Muscle layer of duodenum (tissue), 2 donors: ENCODE data around the gene MRPL19.
"Not testable (repeated sequence)": the region's sequence is repeated elsewhere in the genome, so short reads cannot be mapped to it uniquely, and the experiment has no call there.

Experiments used
- H3K27ac ChIP-seq: one replicate; pipeline ENCODE4 v1.7.0; 2013; ENCODE audit warnings: mild to moderate bottlenecking, low read length
- H3K27me3 ChIP-seq: one replicate; pipeline ENCODE4 v1.7.0; 2013; ENCODE audit warnings: low read depth, mild to moderate bottlenecking, control low read depth, low read length
- H3K36me3 ChIP-seq, 2 donors: one replicate each; pipeline ENCODE4 v1.7.0; 2013; ENCODE audit warnings: low read length in 2 of 2, control low read depth in 1 of 2, mild to moderate bottlenecking in 1 of 2; ENCODE audit not compliant: insufficient read depth in 2 of 2, control insufficient read depth in 1 of 2
- H3K4me1 ChIP-seq, 2 donors: one replicate each; pipeline ENCODE4 v1.7.0; 2013; ENCODE audit warnings: low read length in 2 of 2, mild to moderate bottlenecking in 2 of 2, control low read depth in 1 of 2, moderate library complexity in 1 of 2; ENCODE audit not compliant: insufficient read depth in 2 of 2, control insufficient read depth in 1 of 2
- H3K4me3 ChIP-seq, 2 donors: one replicate each; pipeline ENCODE4 v1.7.0; 2013; ENCODE audit warnings: low read length in 2 of 2, low read depth in 1 of 2, mild to moderate bottlenecking in 1 of 2
- H3K9me3 ChIP-seq, 2 donors: one replicate each; pipeline ENCODE4 v1.7.0; 2013; ENCODE audit warnings: low read length in 2 of 2, control low read depth in 1 of 2, mild to moderate bottlenecking in 1 of 2; ENCODE audit not compliant: control insufficient read depth in 1 of 2
- donor health status: healthy.

MRPL19 gene

DNA sequence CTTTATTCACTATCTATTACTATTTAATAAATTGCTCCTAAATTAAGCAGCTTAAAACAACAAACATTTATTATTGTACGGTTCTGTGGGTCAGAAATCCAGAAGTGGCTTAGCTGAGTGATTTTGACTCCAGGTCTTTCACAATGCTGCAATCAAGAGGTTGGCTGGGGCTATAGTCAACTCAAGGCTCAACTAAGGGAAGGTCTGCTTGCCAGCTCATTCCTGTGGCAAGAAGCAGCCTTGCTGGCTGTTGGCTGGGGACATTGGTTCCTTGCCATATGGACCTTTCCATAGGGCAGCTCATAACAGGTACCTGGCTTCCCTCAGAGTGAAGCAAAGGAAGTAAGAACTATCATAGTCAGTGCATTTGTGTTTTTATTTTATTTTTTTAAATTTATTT is 5.0 kb upstream of the MRPL19 start:
- Histone ChIP-seq H3K27ac (no peak overlapping the region), H3K27me3 (no peaks in the 10 kb centered on the region), H3K9me3 (no peaks in the 10 kb centered on the region), H3K36me3 (no peaks in the 10 kb centered on the region), H3K4me3 (no peak overlapping the region), H3K4me1 (peaks cover 0 to 6% of the 10 kb centered on the region in 2 donors)

DNA sequence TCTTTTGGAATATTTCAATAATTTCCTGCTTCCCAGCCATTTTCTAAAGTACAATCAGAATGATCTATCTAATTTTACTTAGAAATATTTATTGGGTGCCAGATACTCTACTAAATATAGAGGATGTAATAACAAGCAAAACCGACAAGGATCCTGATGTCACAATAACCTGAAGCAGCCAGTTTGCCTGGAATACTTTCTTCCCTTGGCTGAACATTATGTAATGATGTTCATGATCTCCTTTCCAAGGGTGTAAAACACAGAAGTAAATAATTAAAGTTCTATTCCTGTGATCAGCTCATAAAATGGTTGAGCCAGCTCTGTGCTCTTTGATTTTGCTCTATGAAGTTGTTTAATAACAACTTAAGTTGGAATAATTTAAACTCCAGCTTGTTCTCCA is 2.6 kb upstream of the MRPL19 start:
- Histone ChIP-seq H3K27ac (no peak overlapping the region), H3K4me1 (peaks cover 0 to 15% of the 10 kb centered on the region in 2 donors), H3K27me3 (no peaks in the 10 kb centered on the region)

DNA sequence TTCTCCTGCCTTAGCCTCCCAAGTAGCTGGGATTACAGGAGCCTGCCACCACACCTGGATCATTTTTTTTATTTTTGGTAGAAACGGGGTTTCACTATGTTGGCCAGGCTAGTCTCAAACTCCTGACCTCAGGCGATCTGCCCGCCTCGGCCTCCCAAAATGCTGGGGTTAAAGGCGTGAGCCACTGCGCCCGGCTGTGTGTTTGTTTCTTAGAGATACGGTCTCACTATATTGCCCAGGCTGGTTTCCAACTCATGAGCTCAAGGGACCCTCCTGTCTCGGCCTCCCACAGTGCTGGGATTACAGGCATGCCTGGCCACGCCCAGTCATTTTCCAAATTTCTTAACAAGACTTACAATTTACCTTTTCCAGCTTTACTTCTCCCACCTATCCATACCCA is 940 bp upstream of the MRPL19 start:
- no peaks in the 10 kb centered on the region for H3K27me3 ChIP-seq
- peaks cover 0 to 6% of the 10 kb centered on the region in 2 donors for H3K36me3 ChIP-seq
- H3K4me1 ChIP-seq: peaks cover 0 to 15% of the 10 kb centered on the region in 2 donors
- H3K9me3 ChIP-seq: no peaks in the 10 kb centered on the region
- H3K27ac ChIP-seq: no peak overlapping the region
- H3K4me3 ChIP-seq: peak overlapping the region in 1 of 2 donors; percentile 93

More for the DNA sequence above, 2.6 kb upstream of the MRPL19 start:
- Histone ChIP-seq H3K36me3 (no peaks in the 10 kb centered on the region), H3K4me3 (no peak overlapping the region), H3K9me3 (no peaks in the 10 kb centered on the region)

DNA sequence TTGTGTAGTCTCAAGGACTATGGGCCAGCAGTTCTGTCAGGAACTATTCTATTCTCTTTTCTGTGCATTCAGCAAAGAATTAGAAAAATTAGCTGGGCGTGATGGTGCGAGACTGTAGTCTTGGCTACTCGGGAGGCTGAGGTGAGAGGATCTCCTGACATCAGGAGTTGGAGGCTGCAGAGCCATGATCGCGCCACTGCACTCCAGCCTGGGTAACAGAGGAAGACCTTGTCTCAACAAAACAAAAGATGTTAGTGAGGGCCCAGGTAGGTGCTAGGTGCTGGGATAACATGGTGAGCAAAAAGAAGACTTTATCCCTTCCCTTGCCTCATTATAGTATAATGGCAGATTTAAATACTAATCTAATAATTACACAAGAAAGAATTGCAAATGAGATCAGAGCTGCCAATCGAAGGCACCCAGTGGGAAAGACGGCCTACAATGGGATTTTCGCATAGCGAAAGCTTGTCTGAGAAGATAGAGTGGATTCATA is 447 bp upstream of the MRPL19 start:
- H3K4me3 ChIP-seq: peak overlapping the region; percentile 72 to 93
- H3K4me1 ChIP-seq: peaks cover 0 to 15% of the 10 kb centered on the region in 2 donors
- peaks cover 0 to 10% of the 10 kb centered on the region in 2 donors for H3K36me3 ChIP-seq
- H3K27me3 ChIP-seq: no peaks in the 10 kb centered on the region
- H3K9me3 ChIP-seq: no peaks in the 10 kb centered on the region
- peak overlapping the region; percentile 24 for H3K27ac ChIP-seq

DNA sequence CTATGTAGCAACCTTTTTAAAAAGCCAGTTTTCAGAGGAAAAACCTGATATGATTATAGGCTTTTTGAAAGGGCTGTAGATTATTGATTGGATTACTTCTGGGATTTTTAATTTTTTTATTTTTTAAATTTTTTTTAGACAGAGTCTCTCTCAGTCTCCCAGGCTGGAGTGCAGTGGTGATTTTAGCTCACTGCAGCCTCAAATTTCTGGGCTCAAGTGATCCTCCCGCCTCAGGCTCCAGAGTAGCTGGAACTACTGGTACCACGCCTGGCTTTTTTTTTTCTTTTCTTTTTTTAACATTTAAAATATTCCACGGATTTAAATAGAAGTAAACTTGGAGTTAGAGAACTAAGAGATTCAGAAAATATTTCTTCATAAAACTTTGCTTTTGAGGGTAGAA is 1.2 kb downstream of the MRPL19 start:
- H3K27me3 ChIP-seq: no peaks in the 10 kb centered on the region
- H3K9me3 ChIP-seq: no peaks in the 10 kb centered on the region
- H3K4me3 ChIP-seq: peak overlapping the region; percentile 72 to 93
- peaks cover 0 to 15% of the 10 kb centered on the region in 2 donors for H3K4me1 ChIP-seq
- no peak overlapping the region for H3K27ac ChIP-seq
- peaks cover 8 to 24% of the 10 kb centered on the region in 2 donors for H3K36me3 ChIP-seq

DNA sequence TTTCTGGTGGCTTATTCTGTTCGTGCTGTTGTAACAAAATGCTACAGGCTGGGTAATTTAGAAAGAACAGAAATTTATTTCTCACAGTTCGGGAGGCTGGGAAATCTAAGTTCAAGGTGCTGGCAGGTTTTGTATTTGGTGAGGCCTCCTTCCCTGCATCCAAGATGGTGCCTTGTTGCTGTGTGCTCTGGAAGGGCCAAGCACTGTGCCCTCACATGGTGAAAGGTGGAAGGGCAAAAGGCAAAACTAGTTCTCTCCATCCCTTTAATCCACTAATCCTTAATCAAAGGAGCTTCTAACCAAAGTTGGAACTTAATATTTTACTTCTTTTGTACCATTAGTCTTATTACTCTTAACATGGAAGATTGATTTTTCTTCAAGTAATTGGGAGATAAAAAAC is 7.4 kb downstream of the MRPL19 start:
- Histone ChIP-seq H3K27me3 (no peaks in the 10 kb centered on the region), H3K36me3 (peaks cover 46 to 72% of the 10 kb centered on the region in 2 donors), H3K4me3 (no peak overlapping the region)

DNA sequence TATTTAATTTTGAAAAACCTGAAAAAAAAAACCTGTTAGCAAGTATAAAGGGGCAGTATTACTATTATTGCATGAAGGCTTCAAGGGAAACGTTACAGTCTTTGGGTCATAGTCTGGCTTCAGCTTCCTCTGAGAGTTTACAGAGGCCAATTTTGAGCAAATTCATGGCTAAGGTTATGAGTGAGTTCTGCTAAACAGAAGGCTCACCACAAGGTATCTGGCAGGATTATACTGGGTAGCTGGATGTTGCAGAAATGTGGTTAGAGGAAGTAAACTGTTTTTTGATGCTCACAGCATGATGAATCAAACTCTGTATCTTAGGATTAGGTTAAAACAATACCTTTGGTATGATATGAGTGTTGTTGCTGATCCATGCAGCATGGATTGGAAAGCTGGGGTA is 9.3 kb downstream of the MRPL19 start:
- Histone ChIP-seq H3K9me3 (peaks cover 0 to 8% of the 10 kb centered on the region in 2 donors), H3K4me1 (no peaks in the 10 kb centered on the region), H3K36me3 (peaks cover 46 to 68% of the 10 kb centered on the region in 2 donors), H3K27me3 (no peaks in the 10 kb centered on the region), H3K4me3 (no peak overlapping the region), H3K27ac (no peak overlapping the region)

More for the DNA sequence above, 7.4 kb downstream of the MRPL19 start:
- Histone ChIP-seq H3K27ac (no peak overlapping the region), H3K4me1 (no peaks in the 10 kb centered on the region), H3K9me3 (peaks cover 0 to 7% of the 10 kb centered on the region in 2 donors)

DNA sequence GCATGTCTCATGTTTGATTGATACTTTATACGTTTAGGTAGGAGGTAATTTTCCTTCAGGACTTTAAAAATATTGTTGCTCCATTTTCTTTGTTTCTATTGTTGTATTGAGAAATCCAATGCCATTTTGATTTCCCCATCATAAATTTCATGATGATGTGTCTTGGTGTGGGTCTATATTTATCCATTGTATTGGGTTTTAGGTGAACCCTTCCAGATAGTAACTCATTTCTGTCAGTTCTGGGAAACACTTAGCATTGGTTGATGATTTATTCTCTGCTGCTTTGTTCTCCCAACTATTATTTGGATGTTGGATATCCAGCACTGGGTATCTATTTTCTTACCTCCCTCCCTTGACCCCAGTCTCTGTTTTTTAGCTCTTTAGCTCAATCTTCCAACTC is 10.0 kb downstream of the MRPL19 start:
- Histone ChIP-seq H3K36me3 (peaks cover 49 to 66% of the 10 kb centered on the region in 2 donors), H3K4me3 (no peak overlapping the region), H3K9me3 (peaks cover 0 to 8% of the 10 kb centered on the region in 2 donors), H3K27me3 (no peaks in the 10 kb centered on the region), H3K4me1 (no peaks in the 10 kb centered on the region), H3K27ac (no peak overlapping the region)

DNA sequence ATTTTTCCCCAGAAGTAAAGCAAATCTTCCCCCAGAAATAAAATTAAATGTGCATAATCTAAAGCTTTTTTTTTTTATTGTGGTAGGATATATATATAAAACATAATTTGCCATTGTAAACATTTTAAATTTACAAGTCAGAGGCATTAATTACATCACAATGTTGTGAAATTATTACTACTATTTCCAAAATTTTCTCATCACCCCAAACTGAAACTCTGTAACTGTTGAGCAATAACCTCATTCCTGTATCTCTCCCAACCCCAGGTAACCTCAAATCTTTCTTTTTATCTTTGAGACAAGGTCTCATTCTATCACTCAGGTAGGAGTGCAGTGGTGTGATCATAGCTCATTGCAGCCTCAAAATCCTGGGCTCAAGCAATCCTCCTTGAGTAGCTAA is 11.2 kb downstream of the MRPL19 start:
- Histone ChIP-seq H3K4me1 (no peaks in the 10 kb centered on the region), H3K36me3 (peaks cover 47 to 62% of the 10 kb centered on the region in 2 donors), H3K4me3 (no peak overlapping the region), H3K27me3 (no peaks in the 10 kb centered on the region), H3K27ac (no peak overlapping the region), H3K9me3 (peaks cover 0 to 8% of the 10 kb centered on the region in 2 donors)

DNA sequence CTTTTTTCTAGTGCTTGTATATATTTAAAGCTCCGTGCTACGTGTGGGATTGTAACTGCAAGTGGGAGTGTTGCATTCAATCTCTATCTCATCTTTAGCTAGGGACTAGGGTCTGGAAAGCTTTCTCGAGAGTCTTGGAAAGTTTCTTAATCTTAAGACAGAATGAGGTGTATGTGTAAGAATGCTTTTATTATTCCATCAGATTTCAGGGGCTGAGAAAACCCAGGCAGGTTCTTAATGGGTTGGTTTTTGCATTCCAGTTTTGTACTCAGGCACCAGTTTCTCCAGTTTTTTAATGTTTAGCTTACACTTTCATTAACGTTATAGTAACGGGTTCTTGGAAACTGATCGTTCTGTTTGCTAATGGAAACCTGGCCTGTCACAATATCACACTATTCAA is 20.3 kb downstream of the MRPL19 start:
- Histone ChIP-seq H3K4me1 (peaks cover 0 to 4% of the 10 kb centered on the region in 2 donors), H3K27me3 (no peaks in the 10 kb centered on the region), H3K4me3 (no peak overlapping the region), H3K9me3 (no peaks in the 10 kb centered on the region), H3K27ac (no peak overlapping the region), H3K36me3 (peaks cover 13 to 27% of the 10 kb centered on the region in 2 donors)

DNA sequence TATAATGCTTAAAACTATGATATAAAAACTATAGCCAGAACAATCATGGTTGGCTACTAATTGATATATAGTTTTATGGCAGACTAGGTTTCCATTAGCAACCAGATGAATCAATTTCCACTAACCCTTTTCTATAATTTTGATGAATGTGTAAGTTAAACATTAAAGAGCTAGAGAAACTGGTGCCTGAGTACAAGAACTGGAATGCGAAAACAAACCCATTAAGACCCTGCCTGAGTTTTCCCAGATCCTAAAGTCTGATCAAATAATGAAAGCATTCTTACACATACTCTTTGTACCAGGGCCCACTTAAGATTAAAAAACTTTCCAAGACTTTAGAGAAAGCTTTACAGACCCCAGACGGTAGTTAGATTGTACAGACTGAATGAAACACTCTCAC is 21.3 kb downstream of the MRPL19 start:
- peaks cover 0 to 4% of the 10 kb centered on the region in 2 donors for H3K4me1 ChIP-seq
- no peak overlapping the region for H3K4me3 ChIP-seq
- no peak overlapping the region for H3K27ac ChIP-seq
- peaks cover 15 to 30% of the 10 kb centered on the region in 2 donors for H3K36me3 ChIP-seq
- H3K27me3 ChIP-seq: no peaks in the 10 kb centered on the region
- no peaks in the 10 kb centered on the region for H3K9me3 ChIP-seq

DNA sequence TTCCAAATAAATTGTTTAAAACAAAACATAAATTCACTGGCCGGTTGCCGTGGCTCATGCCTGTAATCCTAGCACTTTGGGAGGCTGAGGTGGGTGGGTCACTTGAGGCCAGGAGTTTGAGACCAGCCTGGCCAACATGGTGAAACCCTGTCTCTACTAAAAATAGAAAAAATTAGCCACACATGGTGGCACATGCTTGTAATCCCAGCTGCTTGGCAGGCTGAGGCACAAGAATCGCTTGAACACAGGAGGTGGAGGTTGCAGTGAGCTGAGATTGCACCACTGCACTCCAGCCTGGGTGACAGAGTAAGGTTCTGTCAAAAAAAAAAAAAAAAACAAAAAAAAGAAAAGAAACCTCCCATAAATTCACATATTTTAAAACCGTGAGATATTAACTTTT is 28.8 kb downstream of the MRPL19 start:
- H3K36me3 ChIP-seq: peaks cover 12 to 15% of the 10 kb centered on the region in 2 donors
- not testable (repeated sequence) for H3K4me1 ChIP-seq, H3K27ac ChIP-seq, H3K27me3 ChIP-seq, H3K9me3 ChIP-seq, H3K4me3 ChIP-seq
